H1 (cell line): ENCODE data around the gene RAPGEF5. TPM values are rescaled to one million over a fixed set of nuclear protein-coding genes. Genes with fewer than 3 reads are reported as not detected.

ENCODE experiments used
- ATF3 ChIP-seq: IDR thresholded peaks from 2 replicates; pipeline ENCODE4 v1.6.1; 2011; ENCODE audit warnings: low read depth, mild to moderate bottlenecking, low read length; ENCODE audit not compliant: insufficient read depth
- CBX8 ChIP-seq: fragments of 300-800, 300-1000 bp; sonication (generic); IDR thresholded peaks from 2 replicates; pipeline ENCODE4 v1.7.1; 2016; ENCODE audit warnings: low read depth, low read length, borderline replicate concordance
- HDAC2 ChIP-seq, 2 experiments: fragments of 300-600 bp in 1 of 2; sonication (generic) in 1 of 2; IDR thresholded peaks; 2 replicates each; pipeline ENCODE4 v1.6.1; 2011 to 2012; ENCODE audit warnings: low read depth in 2 of 2, low read length in 2 of 2, mild to moderate bottlenecking in 2 of 2, moderate library complexity in 2 of 2, borderline replicate concordance in 1 of 2, inconsistent platforms in 1 of 2
- RNF2 ChIP-seq: fragments of 200-900, 300-1000 bp; sonication (generic); IDR thresholded peaks from 2 replicates; pipeline ENCODE4 v1.7.1; 2016; ENCODE audit warnings: borderline replicate concordance, low read depth, mild to moderate bottlenecking, antibody characterized with exemption, low read length; ENCODE audit not compliant: poor library complexity, severe bottlenecking; ENCODE audit errors: missing control alignments
- TBP ChIP-seq: IDR thresholded peaks from 2 replicates; pipeline ENCODE4 v1.6.1; 2011; ENCODE audit warnings: low read depth, low read length, improper control_type of control experiment
- polyA plus RNA-seq, 7 experiments: library from polyadenylated mRNA; depleted of rRNA in 3 of 7; stranded (reverse) in 5 of 7; unstranded in 2 of 7; fragments of >200 nt in 5 of 7; fragments of 200-250 nt in 2 of 7; gene quantifications; 1 replicate in 5 of 7; 2 replicates in 1 of 7; 4 replicates in 1 of 7; pipeline versions ENCODE4 v1.2.1 to v1.2.3, GENCODE V29; 2011 to 2013; ENCODE audit warnings: missing spikeins in 2 of 7, mixed read lengths in 2 of 7
- total RNA-seq: library from RNA; stranded (reverse); fragmentation: NEBNext Ultra II Directional; extraction: Animal tissue kit (Norgen Biotek cat#: 25700); gene quantifications from 2 replicates; pipeline ENCODE4 v1.2.1, GENCODE V29; 2021

Gene RAPGEF5
- total and polyA plus RNA-seq, 2 of the 8 experiments (the other 6 are each of a cell fraction or from before 2014, with no cell fraction given), result 4.4 to 22.9 TPM

DNA sequence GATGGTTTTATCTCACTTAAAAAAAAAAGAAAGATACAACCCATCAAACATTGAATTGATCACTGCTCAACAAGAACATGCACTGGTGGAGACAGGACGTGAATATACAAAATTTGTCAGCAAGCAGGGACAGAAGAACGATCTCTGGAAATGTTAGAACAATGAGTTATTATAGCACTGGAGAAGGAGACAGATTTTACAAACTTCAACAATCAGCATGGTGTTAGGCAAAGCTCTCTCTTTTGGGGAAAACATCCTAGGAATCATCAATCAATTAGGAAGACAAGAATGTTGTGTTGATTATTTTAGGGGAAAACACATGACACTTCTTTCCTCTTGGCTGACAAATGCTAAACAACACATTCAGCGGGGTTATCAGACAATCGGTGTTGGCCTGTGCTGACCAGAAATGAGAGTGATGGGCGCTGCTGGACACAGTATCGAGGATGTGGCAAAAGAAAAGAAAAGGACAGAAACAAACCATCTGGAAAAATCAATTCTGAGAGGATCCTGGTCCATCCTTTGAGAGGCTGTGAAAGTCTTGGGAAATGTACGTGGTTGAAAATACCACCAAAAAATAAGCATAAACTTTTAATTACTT is 103.9 kb downstream of the RAPGEF5 start (continued):
- no peak for TF ChIP-seq HDAC2 (IDR thresholded peaks at IDR 0.05; ENCODE audit: borderline replicate concordance in 1 of 2, low read depth in 2 of 2, low read length in 2 of 2)
- no peak for TF ChIP-seq RNF2
- no peak for TF ChIP-seq CBX8
- no peak for TF ChIP-seq ATF3
- no peak for TF ChIP-seq TBP
